OCI-M2 (cell line): ENCODE measurements around the gene SULT4A1.
"Not testable (repeated sequence)": the region's sequence is repeated elsewhere in the genome, so short reads cannot be mapped to it uniquely, and the experiment has no call there.

Experiments used
- DNase-seq: peaks from one replicate; lab custom pipeline; 2025; ENCODE audit not compliant: unreplicated experiment; lab: John Stamatoyannopoulos, UW

The SULT4A1 gene

GRCh38 chr22:43887391-43887790 lies 25.1 kb upstream of the SULT4A1 start:
- no peak for DNase-seq

GRCh38 chr22:43886231-43886630 lies 23.9 kb upstream of the SULT4A1 start:
- no peak for DNase-seq

GRCh38 chr22:43885786-43886185 lies 23.5 kb upstream of the SULT4A1 start:
- DNase-seq, result no peak

- no peak for DNase-seq
Measured at GRCh38 chr22:43885319-43885671, 23.0 kb upstream of the SULT4A1 start.

- DNase-seq, result no peak
Measured at GRCh38 chr22:43884600-43885318, 22.4 kb upstream of the SULT4A1 start.

- no peak for DNase-seq
Measured at GRCh38 chr22:43883719-43884415, 21.6 kb upstream of the SULT4A1 start.

- no peak for DNase-seq
Measured at GRCh38 chr22:43883012-43883661, 20.8 kb upstream of the SULT4A1 start.

- no peak for DNase-seq
Measured at GRCh38 chr22:43882122-43882767, 19.9 kb upstream of the SULT4A1 start.

GRCh38 chr22:43881091-43882061 lies 19.1 kb upstream of the SULT4A1 start:
- no peak for DNase-seq

GRCh38 chr22:43880541-43880991 lies 18.3 kb upstream of the SULT4A1 start:
- no peak for DNase-seq

GRCh38 chr22:43879901-43880540 lies 17.7 kb upstream of the SULT4A1 start:
- no peak for DNase-seq

- DNase-seq, result no peak
Measured at GRCh38 chr22:43878831-43879550, 16.7 kb upstream of the SULT4A1 start.

GRCh38 chr22:43878079-43878795 lies 15.9 kb upstream of the SULT4A1 start:
- DNase-seq, result no peak

- no peak for DNase-seq
Measured at GRCh38 chr22:43876866-43877509, 14.7 kb upstream of the SULT4A1 start.

- no peak for DNase-seq
Measured at GRCh38 chr22:43869799-43870198, 7.5 kb upstream of the SULT4A1 start.

GRCh38 chr22:43869001-43869400 lies 6.7 kb upstream of the SULT4A1 start:
- DNase-seq, result not testable (repeated sequence)

GRCh38 chr22:43867839-43868635 lies 5.7 kb upstream of the SULT4A1 start:
- no peak for DNase-seq

- DNase-seq, result no peak
Measured at GRCh38 chr22:43862882-43863202, 529 bp upstream of the SULT4A1 start.
